Gastrocnemius medialis (tissue), 4 donors: ENCODE data around the gene OBI1. TPM values are rescaled to one million over a fixed set of nuclear protein-coding genes. Genes with fewer than 3 reads are reported as not detected.

Experiments
- ATAC-seq, 2 donors: fragments of 150-250 bp; one replicate each; pipeline ENCODE4 v1.9.1; 2016
- DNase-seq, 2 donors: peaks; one replicate each; pipeline ENCODE4 v3.0.0-alpha.2; 2019
- H3K27ac ChIP-seq, 4 donors: fragments of 200-600 bp; sonication (generic); 1 replicate in 1 of 4; 2 replicates in 3 of 4; pipeline ENCODE4 v1.5.1; 2016 to 2018; ENCODE audit warnings: mild to moderate bottlenecking in 2 of 4, moderate library complexity in 1 of 4
- H3K27me3 ChIP-seq, 3 donors: fragments of 200-600 bp; sonication (generic) in 2 of 3; 1 replicate in 1 of 3; 2 replicates in 2 of 3; pipeline versions ENCODE4 v1.5.1 to v1.6.0; 2016 to 2019; ENCODE audit warnings: mild to moderate bottlenecking in 1 of 3, moderate library complexity in 1 of 3
- H3K36me3 ChIP-seq, 2 donors: fragments of 200-600 bp; sonication (generic) in 1 of 2; one replicate each; pipeline ENCODE4 v1.5.1; 2017 to 2018
- H3K4me1 ChIP-seq, 2 donors: fragments of 200-600 bp; sonication (generic) in 1 of 2; one replicate each; pipeline ENCODE4 v1.5.1; 2016 to 2017; ENCODE audit warnings: mild to moderate bottlenecking in 2 of 2
- H3K4me3 ChIP-seq, 4 donors: fragments of 200-600 bp; sonication (generic) in 3 of 4; 1 replicate in 1 of 4; 2 replicates in 3 of 4; pipeline ENCODE4 v1.5.1; 2016 to 2019; ENCODE audit warnings: mild to moderate bottlenecking in 2 of 4
- H3K9me3 ChIP-seq, 3 donors: fragments of 200-600 bp; sonication (generic) in 2 of 3; 1 replicate in 1 of 3; 2 replicates in 2 of 3; pipeline ENCODE4 v1.5.1; 2016 to 2019
- POLR2A ChIP-seq, 2 donors: fragments of 450-650 bp; IDR thresholded peaks; one replicate each; pipeline ENCODE4 v1.6.1; 2017; ENCODE audit warnings: antibody characterized with exemption in 2 of 2, mild to moderate bottlenecking in 2 of 2, moderate library complexity in 2 of 2
- in situ Hi-C, 4 donors: fragments of 200-750 bp; cut with MboI; loops; one replicate each; pipeline versions ENCODE4 v1.15.0 to v1.8.0; 2017; ENCODE audit warnings: low sequenced_read_pairs in 4 of 4
- intact Hi-C: fragments of 100-400 bp; cut with DNase I; formaldehyde crosslinking; loops from one replicate; pipeline ENCODE4 v1.15.1; 2023; ENCODE audit warnings: low total_unique reads
- total RNA-seq, 4 donors: library from RNA; depleted of rRNA; stranded (reverse); fragments of >200 nt; gene quantifications; one replicate each; pipeline versions ENCODE4 v1.1.0 to v1.2.3, GENCODE V29; 2016
- TF ChIP-seq, protein P1 (sequence below), 5 experiments: fragments of 450-650 bp in 3 of 5; fragments of 200-600 bp in 2 of 5; sonication (generic) in 2 of 5; IDR thresholded peaks in 4 of 5; conservative IDR thresholded peaks in 1 of 5; 1 replicate in 4 of 5; 2 replicates in 1 of 5; pipeline ENCODE4 v1.5.1; 2016 to 2019; ENCODE audit warnings: antibody characterized with exemption in 5 of 5, mild to moderate bottlenecking in 3 of 5, moderate library complexity in 3 of 5

OBI1 gene
- total RNA-seq, 4 donors from 2014 or later, result 4.8 to 6.7 (median 5.8) TPM

- no peaks in the 10 kb centered on the region for H3K36me3 ChIP-seq
- no peaks in the 10 kb centered on the region for H3K9me3 ChIP-seq
- in situ Hi-C loops, result no loop called here
- TF ChIP-seq, protein P1, sequence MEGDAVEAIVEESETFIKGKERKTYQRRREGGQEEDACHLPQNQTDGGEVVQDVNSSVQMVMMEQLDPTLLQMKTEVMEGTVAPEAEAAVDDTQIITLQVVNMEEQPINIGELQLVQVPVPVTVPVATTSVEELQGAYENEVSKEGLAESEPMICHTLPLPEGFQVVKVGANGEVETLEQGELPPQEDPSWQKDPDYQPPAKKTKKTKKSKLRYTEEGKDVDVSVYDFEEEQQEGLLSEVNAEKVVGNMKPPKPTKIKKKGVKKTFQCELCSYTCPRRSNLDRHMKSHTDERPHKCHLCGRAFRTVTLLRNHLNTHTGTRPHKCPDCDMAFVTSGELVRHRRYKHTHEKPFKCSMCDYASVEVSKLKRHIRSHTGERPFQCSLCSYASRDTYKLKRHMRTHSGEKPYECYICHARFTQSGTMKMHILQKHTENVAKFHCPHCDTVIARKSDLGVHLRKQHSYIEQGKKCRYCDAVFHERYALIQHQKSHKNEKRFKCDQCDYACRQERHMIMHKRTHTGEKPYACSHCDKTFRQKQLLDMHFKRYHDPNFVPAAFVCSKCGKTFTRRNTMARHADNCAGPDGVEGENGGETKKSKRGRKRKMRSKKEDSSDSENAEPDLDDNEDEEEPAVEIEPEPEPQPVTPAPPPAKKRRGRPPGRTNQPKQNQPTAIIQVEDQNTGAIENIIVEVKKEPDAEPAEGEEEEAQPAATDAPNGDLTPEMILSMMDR (IDR thresholded peaks at IDR 0.05 in 4 of 5, conservative IDR thresholded peaks at IDR 0.05 in 1 of 5), result no peak
- no peak for TF ChIP-seq POLR2A (IDR thresholded peaks at IDR 0.05)
- peaks cover 0 to 14% of the 10 kb centered on the region in 2 donors for H3K4me1 ChIP-seq
- peaks cover 94 to 100% (median 94%) of the 10 kb centered on the region in 3 donors for H3K27me3 ChIP-seq
- DNase-seq (no peak), ATAC-seq (no peak)
- no peak overlapping the region for H3K4me3 ChIP-seq
- intact Hi-C loops, result no loop called here
- H3K27ac ChIP-seq, result no peak overlapping the region
Observed at GRCh38 chr13:78592584-78592983, 66.4 kb downstream of the OBI1 start.

- Histone ChIP-seq H3K9me3 (no peaks in the 10 kb centered on the region), H3K4me3 (no peak overlapping the region), H3K27ac (no peak overlapping the region), H3K36me3 (no peaks in the 10 kb centered on the region), H3K27me3 (peaks cover 76 to 92% (median 79%) of the 10 kb centered on the region in 3 donors), H3K4me1 (no peaks in the 10 kb centered on the region)
- intact Hi-C loops (no loop called here), in situ Hi-C loops (no loop called here)
- TF ChIP-seq POLR2A (IDR thresholded peaks at IDR 0.05), result no peak
- ATAC-seq (no peak), DNase-seq (no peak)
Observed at GRCh38 chr13:78589206-78589605, 69.7 kb downstream of the OBI1 start.

DNA sequence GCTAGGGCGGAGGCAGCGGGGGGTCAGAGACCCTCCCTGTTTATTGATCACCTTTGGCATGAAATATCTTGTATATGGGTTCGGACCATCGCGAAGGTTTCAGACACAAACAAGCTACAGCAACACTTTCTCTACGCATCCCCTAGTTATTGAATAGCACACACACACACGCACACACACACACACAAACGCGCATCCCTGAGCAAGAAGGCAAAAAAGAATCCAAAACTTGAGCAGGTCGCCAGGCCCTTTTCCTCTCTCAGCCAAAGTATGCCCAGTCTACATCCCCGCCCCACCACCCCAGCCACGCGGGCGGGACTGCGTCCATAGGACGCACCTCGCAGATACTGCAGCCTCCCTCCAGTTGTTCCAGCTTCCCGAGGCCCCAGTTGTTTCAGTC, 71.6 kb downstream of the OBI1 start:
- in situ Hi-C loops, result no loop called here
- TF ChIP-seq POLR2A (IDR thresholded peaks at IDR 0.05), result no peak
- TF ChIP-seq, protein P1 (IDR thresholded peaks at IDR 0.05 in 4 of 5, conservative IDR thresholded peaks at IDR 0.05 in 1 of 5), result no peak
- Histone ChIP-seq H3K4me3 (peak overlapping the region in 1 of 4 donors; percentile 8), H3K27ac (no peak overlapping the region), H3K9me3 (no peaks in the 10 kb centered on the region), H3K36me3 (no peaks in the 10 kb centered on the region), H3K4me1 (no peaks in the 10 kb centered on the region), H3K27me3 (peaks cover 58 to 74% (median 61%) of the 10 kb centered on the region in 3 donors)
- ATAC-seq (no peak), DNase-seq (no peak)
- intact Hi-C loops, result no loop called here

- no peaks in the 10 kb centered on the region for H3K36me3 ChIP-seq
- H3K4me3 ChIP-seq, result no peak overlapping the region
- intact Hi-C loops (no loop called here), in situ Hi-C loops (no loop called here)
- no peak for ATAC-seq
- H3K4me1 ChIP-seq, result no peaks in the 10 kb centered on the region
- no peaks in the 10 kb centered on the region for H3K9me3 ChIP-seq
- TF ChIP-seq, protein P1 (IDR thresholded peaks at IDR 0.05 in 4 of 5, conservative IDR thresholded peaks at IDR 0.05 in 1 of 5), result no peak
- TF ChIP-seq POLR2A (IDR thresholded peaks at IDR 0.05), result no peak
- H3K27ac ChIP-seq, result no peak overlapping the region
- no peak for DNase-seq
- peaks cover 52 to 68% (median 54%) of the 10 kb centered on the region in 3 donors for H3K27me3 ChIP-seq
Observed at GRCh38 chr13:78586706-78587105, 72.2 kb downstream of the OBI1 start.

DNA sequence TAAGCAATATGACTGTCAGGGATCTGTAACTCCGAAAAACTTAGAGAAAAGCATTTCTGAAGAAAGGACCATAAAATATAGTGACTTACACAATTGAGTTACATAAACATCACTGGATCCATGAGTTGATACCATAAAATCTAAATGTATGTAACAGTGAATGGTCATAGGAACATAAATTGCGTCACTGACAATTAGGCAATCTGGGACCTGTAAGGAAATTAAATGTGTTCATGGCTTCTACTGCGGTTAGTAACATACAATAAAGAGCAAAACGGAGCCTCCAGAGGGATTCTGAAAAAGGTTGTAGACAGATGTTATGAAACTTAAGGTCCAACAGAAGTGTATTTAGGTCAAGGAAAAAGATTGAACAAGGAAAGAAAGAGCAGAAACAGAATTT, 82.7 kb downstream of the OBI1 start:
- no peak for ATAC-seq
- intact Hi-C loops (no loop called here), in situ Hi-C loops (no loop called here)
- Histone ChIP-seq H3K27me3 (peaks cover 0 to 3% (median 0%) of the 10 kb centered on the region in 3 donors), H3K9me3 (no peaks in the 10 kb centered on the region), H3K4me1 (no peaks in the 10 kb centered on the region), H3K4me3 (no peak overlapping the region), H3K27ac (no peak overlapping the region), H3K36me3 (no peaks in the 10 kb centered on the region)
- no peak for TF ChIP-seq POLR2A (IDR thresholded peaks at IDR 0.05)
- TF ChIP-seq, protein P1 (IDR thresholded peaks at IDR 0.05 in 4 of 5, conservative IDR thresholded peaks at IDR 0.05 in 1 of 5), result no peak
- DNase-seq, result no peak
